H1 (cell line): ENCODE measurements around the gene NMU.
"Not testable (repeated sequence)": the region's sequence is repeated elsewhere in the genome, so short reads cannot be mapped to it uniquely, and the experiment has no call there.

Experiments
- CTCF ChIP-seq, 3 experiments: IDR thresholded peaks; 1 replicate in 2 of 3; 2 replicates in 1 of 3; pipeline versions ENCODE4 v1.5.1 to v1.6.1; 2011; ENCODE audit warnings: low read length in 3 of 3, mild to moderate bottlenecking in 3 of 3, inconsistent platforms in 2 of 3, low read depth in 1 of 3, moderate library complexity in 1 of 3; ENCODE audit not compliant: insufficient read depth in 1 of 3; ENCODE audit errors: control extremely low read depth in 1 of 3
- EP300 ChIP-seq, 2 experiments: IDR thresholded peaks; 1 replicate in 1 of 2; 2 replicates in 1 of 2; pipeline ENCODE4 v1.6.1; 2011 to 2012; ENCODE audit warnings: low read depth in 2 of 2, low read length in 2 of 2, mild to moderate bottlenecking in 2 of 2, borderline replicate concordance in 1 of 2, inconsistent platforms in 1 of 2, moderate library complexity in 1 of 2
- EZH2 ChIP-seq: fragments of 200-600 bp; sonication (generic); IDR thresholded peaks from 2 replicates; pipeline ENCODE4 v1.7.1; 2012; ENCODE audit warnings: low read depth, mild to moderate bottlenecking, moderate library complexity, low read length, inconsistent platforms; ENCODE audit not compliant: severe bottlenecking
- HDAC6 ChIP-seq: IDR thresholded peaks from one replicate; pipeline ENCODE4 v1.7.1; 2012; ENCODE audit warnings: low read depth, mild to moderate bottlenecking, inconsistent platforms, low read length, moderate library complexity
- POLR2A ChIP-seq, 2 experiments: IDR thresholded peaks; 1 replicate in 1 of 2; 2 replicates in 1 of 2; pipeline ENCODE4 v1.6.1; 2011; ENCODE audit warnings: low read depth in 2 of 2, low read length in 2 of 2, mild to moderate bottlenecking in 2 of 2; ENCODE audit errors: control extremely low read depth in 1 of 2
- SIRT6 ChIP-seq: IDR thresholded peaks from one replicate; pipeline ENCODE4 v1.7.1; 2012; ENCODE audit warnings: low read length, inconsistent platforms
- TAF1 ChIP-seq: IDR thresholded peaks from 2 replicates; pipeline ENCODE4 v1.6.1; 2011; ENCODE audit warnings: mild to moderate bottlenecking, low read depth, low read length

- TF ChIP-seq EZH2; CTCF (IDR thresholded peaks at IDR 0.05; ENCODE audit: control extremely low read depth in 1 of 3, insufficient read depth in 1 of 3, low read depth in 1 of 3, low read length in 3 of 3); SIRT6; EP300 (IDR thresholded peaks at IDR 0.05; ENCODE audit: borderline replicate concordance in 1 of 2, low read depth in 2 of 2, low read length in 2 of 2); TAF1; POLR2A (IDR thresholded peaks at IDR 0.05; ENCODE audit: control extremely low read depth in 1 of 2, low read depth in 2 of 2, low read length in 2 of 2); HDAC6: not testable (repeated sequence)
Observed at GRCh38 chr4:55682797-55683196, 46.7 kb upstream of the NMU start.
